HFFc6 (cell line): Measurements from ENCODE around the gene HLA-G. TPM values are rescaled to one million over a fixed set of nuclear protein-coding genes. Genes with fewer than 3 reads are reported as not detected.
"Not testable (repeated sequence)": the region's sequence is repeated elsewhere in the genome, so short reads cannot be mapped to it uniquely, and the experiment has no call there.

Source experiments
- DNase-seq: peaks from one replicate; pipeline ENCODE4 v3.0.0-alpha.2; 2018
- H3K27ac Mint-ChIP-seq: 2 replicates; pipeline ENCODE4 v1.8.0; 2020; ENCODE audit warnings: mild to moderate bottlenecking, mixed read lengths
- H3K27me3 Mint-ChIP-seq: 2 replicates; pipeline ENCODE4 v1.8.0; 2021; ENCODE audit warnings: mild to moderate bottlenecking, moderate library complexity, mixed read lengths; ENCODE audit not compliant: insufficient read depth
- H3K36me3 Mint-ChIP-seq: 2 replicates; pipeline ENCODE4 v1.8.0; 2021; ENCODE audit warnings: low read depth, mixed read lengths
- H3K4me1 Mint-ChIP-seq: 2 replicates; pipeline ENCODE4 v1.8.0; 2020; ENCODE audit warnings: low read depth, mixed read lengths
- H3K4me3 Mint-ChIP-seq: 2 replicates; pipeline ENCODE4 v1.8.0; 2020; ENCODE audit warnings: mild to moderate bottlenecking, moderate library complexity, mixed read lengths
- H3K9me3 Mint-ChIP-seq: 2 replicates; pipeline ENCODE4 v1.8.0; 2020; ENCODE audit warnings: mild to moderate bottlenecking, mixed read lengths
- CTCF ChIP-seq: fragments of 200-600 bp; sonication (generic); IDR thresholded peaks from 2 replicates; pipeline ENCODE4 v1.5.0; 2021; ENCODE audit warnings: antibody characterized with exemption, mild to moderate bottlenecking
- total RNA-seq, 6 experiments: library from RNA; stranded (reverse); fragmentation: NEBNext Ultra II Directional; extraction: Animal tissue kit (Norgen Biotek cat#: 25700); gene quantifications; 2 replicates in 1 of 6; 3 replicates in 5 of 6; pipeline ENCODE4 v1.2.3, GENCODE V29; 2021

HLA-G gene
- total RNA-seq, 6 experiments from 2014 or later: 0.16 to 0.48 (median 0.24) TPM; not detected in 2

DNA sequence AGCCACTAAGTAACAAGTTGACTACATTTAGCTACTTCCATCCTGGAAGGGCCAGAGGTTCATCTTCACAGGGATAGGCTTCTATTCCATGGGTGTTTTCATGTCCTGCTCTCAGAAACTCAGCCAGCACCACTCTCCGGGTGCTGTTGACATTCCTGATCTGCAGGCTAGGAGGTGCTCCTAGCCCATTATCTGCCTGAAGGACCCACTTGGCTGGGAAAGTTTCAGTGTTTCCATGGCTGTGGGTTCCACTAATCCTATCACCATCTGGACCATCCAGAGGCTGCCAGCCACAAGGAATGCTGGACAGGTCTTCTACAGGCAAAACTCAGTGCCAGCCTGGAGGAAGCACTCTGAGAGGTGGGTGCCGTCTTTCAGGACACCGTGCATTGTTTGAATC lies 45.2 kb downstream of the HLA-G start:
- Mint-ChIP-seq H3K27ac (no peak overlapping the region), H3K9me3 (no peaks in the 10 kb centered on the region; the same call in 1 of the 2 replicates), H3K4me3 (no peak overlapping the region), H3K36me3 (no peaks in the 10 kb centered on the region), H3K27me3 (peaks cover 28% of the 10 kb centered on the region), H3K4me1 (no peaks in the 10 kb centered on the region)
- TF ChIP-seq CTCF: no peak
- no peak for DNase-seq

DNA sequence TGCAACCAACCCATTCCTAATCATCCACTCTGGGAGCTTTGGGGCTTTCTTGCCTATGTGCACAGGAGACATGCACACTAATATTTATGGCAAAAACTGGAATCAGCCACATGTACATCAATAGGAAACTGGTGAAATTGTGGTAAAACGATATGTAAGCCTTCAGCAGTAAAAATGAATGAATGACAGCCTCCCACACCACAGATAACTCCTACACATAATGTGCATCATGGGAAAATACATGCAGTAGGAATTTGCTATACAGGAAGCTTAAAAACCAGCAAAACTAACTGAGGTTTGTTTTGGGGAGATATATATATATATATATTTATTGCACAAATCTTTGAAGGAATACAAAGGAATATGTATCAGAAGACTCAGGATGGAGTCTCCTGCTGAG lies 47.6 kb downstream of the HLA-G start:
- Mint-ChIP-seq H3K4me1 (no peaks in the 10 kb centered on the region), H3K27me3 (peaks cover 16% of the 10 kb centered on the region), H3K36me3 (no peaks in the 10 kb centered on the region), H3K9me3 (no peaks in the 10 kb centered on the region; the same call in 1 of the 2 replicates), H3K4me3 (no peak overlapping the region), H3K27ac (no peak overlapping the region)
- no peak for TF ChIP-seq CTCF
- no peak for DNase-seq

DNA sequence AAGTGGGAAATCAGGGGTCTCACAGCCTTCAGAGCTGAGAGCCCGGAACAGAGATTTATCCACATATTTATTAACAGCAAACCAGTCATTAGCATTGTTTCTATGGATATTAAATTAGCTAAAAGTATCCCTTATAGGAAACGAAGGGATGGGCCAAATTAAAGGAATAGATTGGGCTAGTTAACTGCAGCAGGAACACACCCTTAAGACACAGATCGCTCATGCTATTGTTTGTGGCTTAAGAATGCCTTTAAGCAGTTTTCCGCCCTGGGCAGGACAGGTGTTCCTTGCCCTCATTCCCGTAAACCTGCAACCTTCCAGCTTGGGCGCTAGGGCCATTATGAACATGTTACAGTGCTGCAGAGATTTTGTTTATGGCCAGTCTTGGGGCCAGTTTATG lies 48.1 kb downstream of the HLA-G start:
- not testable (repeated sequence) for H3K9me3 Mint-ChIP-seq, DNase-seq, H3K27ac Mint-ChIP-seq, H3K36me3 Mint-ChIP-seq, H3K4me1 Mint-ChIP-seq, H3K4me3 Mint-ChIP-seq
- peaks cover 16% of the 10 kb centered on the region for H3K27me3 Mint-ChIP-seq

Other genes starting within 250 kb of the HLA-G start
- gene OR2H2, start 242.7 kb upstream of the HLA-G start, total RNA-seq: not detected
- 10 to 100 TPM; 13.5 to 17.9 (median 17.4) TPM for gene GABBR1, start 194.6 kb upstream of the HLA-G start, total RNA-seq
- not detected for gene MOG, start 170.7 kb upstream of the HLA-G start, total RNA-seq
- not detected for gene ZFP57, start 146.7 kb upstream of the HLA-G start, total RNA-seq
- gene HLA-F, start 104.4 kb upstream of the HLA-G start, total RNA-seq: 1 to 10 TPM; 1.4 to 7.5 (median 4.2) TPM
- 100 to 1,000 TPM; 116 to 159 (median 149) TPM for gene HLA-A, start 114.7 kb downstream of the HLA-G start, total RNA-seq
- 10 to 100 TPM; 18.6 to 28.3 (median 23.9) TPM for gene POLR1H, start 233.4 kb downstream of the HLA-G start, total RNA-seq
- gene PPP1R11, start 239.4 kb downstream of the HLA-G start, total RNA-seq: 10 to 100 TPM; 47.1 to 61.7 (median 53.2) TPM
- not detected for gene RNF39, start 247.9 kb downstream of the HLA-G start, total RNA-seq